K562 (cell line): Measurements from ENCODE around the gene CFP. TPM values are rescaled to one million over a fixed set of nuclear protein-coding genes. Genes with fewer than 3 reads are reported as not detected.
A peak's percentile ranks its signal among the peaks of the same experiment; 100 is the strongest.

Source experiments
- ATAC-seq: fragments of 200-7000 bp; cut with Tn5 transposase; 3 replicates; pipeline ENCODE4 v1.9.1; 2020; ENCODE audit warnings: moderate library complexity
- BruUV-seq: library from RNA; stranded (reverse); fragments of 400-500 nt; replicated peaks from 2 replicates; lab custom pipeline; 2021; lab: Mats Ljungman, UMichigan
- CTCF ChIA-PET: fragments of 300-600 bp; formaldehyde crosslinking; extraction: SDS; loops from one replicate; lab custom pipeline; 2021; ENCODE audit warnings: low intra/inter-chr PET ratio; lab: Yijun Ruan, JAX
- POLR2A ChIA-PET: fragments of 300-600, 350-650 bp; sonication (Branson Sonifier 250); formaldehyde crosslinking; extraction: SDS; loops from one replicate; lab custom pipeline; 2021; ENCODE audit warnings: antibody characterized with exemption, inconsistent platforms; lab: Yijun Ruan, JAX
- DNase-seq, 4 experiments: peaks; one replicate each; pipeline versions ENCODE4 v3.0.0 to v3.0.0-alpha.2; 2011 to 2018; ENCODE audit warnings: low spot score in 3 of 4, mixed read lengths in 3 of 4; ENCODE audit errors: extremely low read depth in 1 of 4
- FAIRE-seq: peaks from 2 replicates; lab custom pipeline; 2011; peaks lifted over from hg19 to GRCh38; lab: Jason Lieb, UNC
- H2AFZ ChIP-seq: 2 replicates; pipeline ENCODE4 v1.6.0; 2011; ENCODE audit warnings: low read depth, low read length, control low read depth, inconsistent platforms
- H3K27ac ChIP-seq: fragments of 200-600 bp; 3 replicates; pipeline ENCODE4 v1.8.0; 2011; ENCODE audit warnings: low read depth, mild to moderate bottlenecking, control low read depth, inconsistent platforms, low read length, moderate library complexity, mixed read lengths; ENCODE audit errors: extremely low read depth
- H3K27me3 ChIP-seq, 2 experiments: fragments of 300-600 bp in 1 of 2; 2 replicates in 1 of 2; 3 replicates in 1 of 2; pipeline versions ENCODE4 v1.6.0 to v1.8.0; 2011; ENCODE audit warnings: inconsistent platforms in 2 of 2, low read length in 2 of 2, mild to moderate bottlenecking in 1 of 2, mixed read lengths in 1 of 2, moderate library complexity in 1 of 2; ENCODE audit not compliant: control insufficient read depth in 2 of 2, insufficient read depth in 2 of 2
- H3K36me3 ChIP-seq: fragments of 300-600 bp; 3 replicates; pipeline ENCODE4 v1.8.0; 2011; ENCODE audit warnings: mild to moderate bottlenecking, low read length, inconsistent platforms; ENCODE audit not compliant: control insufficient read depth, insufficient read depth
- H3K4me1 ChIP-seq, 2 experiments: fragments of 200-600 bp in 1 of 2; replicated peaks in 1 of 2; 2 replicates in 1 of 2; 3 replicates in 1 of 2; pipeline versions ENCODE4 v1.5.1 to v1.8.0; 2011; ENCODE audit warnings: inconsistent platforms in 2 of 2, low read length in 2 of 2, mild to moderate bottlenecking in 1 of 2, mixed read lengths in 1 of 2, moderate library complexity in 1 of 2; ENCODE audit not compliant: control insufficient read depth in 2 of 2, insufficient read depth in 2 of 2
- H3K4me2 ChIP-seq: 2 replicates; pipeline ENCODE4 v1.6.1; 2011; ENCODE audit warnings: low read length, control low read depth, inconsistent platforms, mixed read lengths; ENCODE audit not compliant: insufficient read depth
- H3K4me3 ChIP-seq: fragments of 200-600 bp; sonication (generic), shearing (Covaris generic); 2 replicates; pipeline ENCODE4 v1.5.1; 2016; ENCODE audit warnings: control low read depth, inconsistent platforms
- H3K79me2 ChIP-seq: fragments of 200-600 bp; 3 replicates; pipeline ENCODE4 v1.8.0; 2011; ENCODE audit warnings: low read length, inconsistent platforms; ENCODE audit not compliant: control insufficient read depth, insufficient read depth
- H3K9ac ChIP-seq, 2 experiments: 2 replicates each; pipeline versions ENCODE4 v1.6.0 to v1.6.1; 2011; ENCODE audit warnings: low read depth in 2 of 2, low read length in 2 of 2, control low read depth in 1 of 2, inconsistent platforms in 1 of 2, mild to moderate bottlenecking in 1 of 2, mixed read lengths in 1 of 2; ENCODE audit not compliant: insufficient read depth in 1 of 2
- H3K9me1 ChIP-seq: one replicate; pipeline ENCODE4 v1.6.0; 2011; ENCODE audit warnings: inconsistent platforms, mild to moderate bottlenecking, low read length, moderate library complexity; ENCODE audit not compliant: control insufficient read depth, insufficient read depth
- H3K9me3 ChIP-seq: replicated peaks from 2 replicates; pipeline ENCODE4 v1.5.1; 2011; ENCODE audit warnings: low read depth, low read length, inconsistent platforms; ENCODE audit not compliant: control insufficient read depth, insufficient read depth
- H4K20me1 ChIP-seq: replicated peaks from 2 replicates; pipeline ENCODE4 v1.6.1; 2011; ENCODE audit warnings: low read length, inconsistent platforms, mixed read lengths; ENCODE audit not compliant: control insufficient read depth, insufficient read depth
- AFF1 ChIP-seq, 2 experiments: fragments of 450-650 bp; IDR thresholded peaks; 2 replicates each; pipeline ENCODE4 v1.6.1; 2018; ENCODE audit warnings: mild to moderate bottlenecking in 2 of 2, low read depth in 1 of 2; ENCODE audit not compliant: partially characterized antibody in 2 of 2
- ELF2 ChIP-seq: fragments of 250-450 bp; sonication (Bioruptor Pico); IDR thresholded peaks from 2 replicates; pipeline ENCODE4 v1.5.0; 2021; ENCODE audit warnings: mild to moderate bottlenecking
- GTF2F1 ChIP-seq: IDR thresholded peaks from 2 replicates; pipeline ENCODE4 v1.6.1; 2011; ENCODE audit warnings: low read depth, low read length, improper control_type of control experiment
- POLR2G ChIP-seq: fragments of 200-400 bp; formaldehyde crosslinking; IDR thresholded peaks from 2 replicates; pipeline ENCODE4 v1.6.1; 2017; ENCODE audit warnings: low read depth, mild to moderate bottlenecking, antibody characterized with exemption, low read length, moderate library complexity
- WGBS: fragments of 100-300 bp; shearing (Covaris generic); methylation state at CpG from one replicate; pipeline ENCODE4 v1.1.6; 2016; ENCODE audit warnings: low coverage, mixed read lengths; ENCODE audit not compliant: insufficient coverage; ENCODE audit errors: missing lambda C conversion rate; 5-methylcytosine and 5-hydroxymethylcytosine counted together
- in situ Hi-C: fragments of 300-500 bp; cut with MboI; formaldehyde crosslinking; loops from 4 replicates; pipeline ENCODE4 v1.15.0; 2018; ENCODE audit warnings: inconsistent platforms, mixed read lengths
- intact Hi-C: fragments of 100-400 bp; cut with micrococcal nuclease; formaldehyde crosslinking; loops from 2 replicates; pipeline ENCODE4 v1.14.2; 2022
- polyA plus RNA-seq, 8 experiments: library from polyadenylated mRNA; depleted of rRNA in 4 of 8; stranded (reverse) in 5 of 8; unstranded in 3 of 8; fragments of >200 nt; fragmentation: Nextera tagmentation in 2 of 8; fragmentation: Illumina TruSeq in 1 of 8; extraction: Ambion mirVana in 2 of 8; extraction: Trizol in 1 of 8; gene quantifications; 2 replicates each; pipeline versions ENCODE4 v1.2.1 to v1.2.3, GENCODE V29; 2011 to 2014; ENCODE audit warnings: inconsistent platforms in 1 of 8, missing spikeins in 1 of 8
- total RNA-seq, 7 experiments: library from RNA; depleted of rRNA in 6 of 7; stranded (reverse); fragments of >200 nt in 6 of 7; fragmentation: Illumina TruSeq in 2 of 7; extraction: Trizol in 2 of 7; gene quantifications; 2 replicates each; pipeline versions ENCODE4 v1.2.1 to v1.2.3, GENCODE V29; 2011 to 2021; ENCODE audit warnings: low replicate concordance in 1 of 7

CFP gene
- total and polyA plus RNA-seq, 9 of the 15 experiments (the other 6 are each of a cell fraction or from before 2014, with no cell fraction given): 0.18 to 2.0 (median 0.55) TPM

DNA sequence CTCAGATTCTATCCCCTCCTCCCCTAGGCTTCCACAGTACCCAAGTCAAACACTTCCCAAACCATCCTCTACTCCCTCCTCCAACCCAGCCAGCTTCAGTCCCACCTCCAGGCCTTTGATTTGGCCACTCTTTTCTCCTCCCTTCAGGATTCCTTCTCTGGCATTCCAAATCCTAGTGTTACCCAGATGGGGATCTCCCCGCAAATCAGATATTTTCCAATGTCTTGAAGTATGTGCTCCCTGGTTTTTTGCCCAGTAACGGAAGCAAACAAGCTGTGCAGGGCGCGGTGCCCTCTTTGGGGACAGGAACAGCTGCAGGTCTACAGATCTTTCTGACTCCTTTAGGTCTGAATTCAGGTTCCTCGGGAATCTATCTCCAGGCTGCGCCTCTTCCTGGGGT, 7.9 kb downstream of the CFP start:
- POLR2A ChIA-PET: no interaction called here
- ATAC-seq: no peak
- H4K20me1 ChIP-seq: no peaks in the 10 kb centered on the region
- intact Hi-C loops (no loop called here), in situ Hi-C loops (no loop called here)
- no peak overlapping the region for H3K27ac ChIP-seq
- WGBS: 0% methylated on average over 6 of the region's 6 CpGs
- H3K27me3 ChIP-seq: peaks cover 0 to 34% of the 10 kb centered on the region in 2 experiments; a peak in 2 of 5 replicates
- no peaks in the 10 kb centered on the region for H3K9me3 ChIP-seq
- H3K4me1 ChIP-seq: peaks cover 0 to 22% of the 10 kb centered on the region in 2 experiments; a peak in 2 of 5 replicates
- BruUV-seq: no TSS peak
- no peaks in the 10 kb centered on the region for H3K9me1 ChIP-seq
- no peak overlapping the region for H3K4me3 ChIP-seq
- H3K79me2 ChIP-seq: no peaks in the 10 kb centered on the region
- no peak overlapping the region for H3K4me2 ChIP-seq
- no peak for FAIRE-seq
- TF ChIP-seq POLR2G (no peak), ELF2 (CRISPR knock-in tag) (no peak)
- no peak overlapping the region for H2AFZ ChIP-seq
- no peak for DNase-seq
- H3K36me3 ChIP-seq: no peaks in the 10 kb centered on the region
- CTCF ChIA-PET: no interaction called here
- no peak overlapping the region for H3K9ac ChIP-seq

- in situ Hi-C loops: no loop called here
- POLR2A ChIA-PET: no interaction called here
- ATAC-seq: no peak
These were observed 9.4 kb downstream of the CFP start for GRCh38 chrX:47620303-47620685.

More at GRCh38 chrX:47620303-47620685, 9.4 kb downstream of the CFP start:
- BruUV-seq: no TSS peak
- no peak overlapping the region for H3K9ac ChIP-seq
- no peaks in the 10 kb centered on the region for H4K20me1 ChIP-seq
- H3K79me2 ChIP-seq: no peaks in the 10 kb centered on the region
- H3K9me1 ChIP-seq: no peaks in the 10 kb centered on the region
- CTCF ChIA-PET: no interaction called here
- 0 out of 2 replicates have a peak overlapping the region, but pooled peaks have one; percentile 74 for H3K4me2 ChIP-seq
- H2AFZ ChIP-seq: no peak overlapping the region
- peaks cover 0 to 22% of the 10 kb centered on the region in 2 experiments; a peak in 3 of 5 replicates for H3K27me3 ChIP-seq
- 27% methylated on average over 7 of the region's 9 CpGs for WGBS
- DNase-seq: no peak
- intact Hi-C loops: no loop called here
- no peak overlapping the region for H3K4me3 ChIP-seq
- no peak overlapping the region for H3K27ac ChIP-seq
- no peaks in the 10 kb centered on the region for H3K36me3 ChIP-seq
- peaks cover 0 to 22% of the 10 kb centered on the region in 2 experiments; a peak in 2 of 5 replicates for H3K4me1 ChIP-seq
- no peak for FAIRE-seq
- peak in 1 of 2 experiments; percentile 5 for TF ChIP-seq AFF1 (IDR thresholded peaks at IDR 0.05; ENCODE audit: low read depth in 1 of 2, partially characterized antibody in 2 of 2)
- no peak for TF ChIP-seq GTF2F1
- no peaks in the 10 kb centered on the region for H3K9me3 ChIP-seq
